ENCODE measurements around the gene HEATR9.

Gene HEATR9

DNA sequence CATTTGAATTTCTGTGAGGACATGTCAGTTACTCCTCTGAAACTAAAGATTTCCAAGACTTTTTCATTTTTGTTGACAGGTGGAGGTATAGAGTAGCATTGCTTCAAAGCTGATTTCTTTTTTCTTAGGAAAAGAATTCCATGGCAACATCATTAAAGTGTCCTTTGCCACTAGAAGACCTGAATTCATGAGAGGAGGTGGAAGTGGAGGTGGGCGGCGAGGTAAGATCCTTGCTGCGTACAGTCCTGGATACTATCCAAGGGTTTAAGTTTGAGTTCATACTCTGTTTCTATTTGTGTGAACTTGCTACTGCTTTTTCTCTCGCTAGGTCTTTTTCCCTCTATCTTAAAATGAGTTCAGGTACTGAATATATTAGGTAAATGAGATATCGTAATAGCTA lies 26.5 kb downstream of the HEATR9 start:
- no peaks in the 10 kb centered on the region for H3K9me3 ChIP-seq (ENCODE audit: insufficient read depth, low read length, severe bottlenecking)
- H3K4me2 ChIP-seq (ENCODE audit: insufficient read depth, low read length), result no peak overlapping the region
- no peaks in the 10 kb centered on the region for H3K27me3 ChIP-seq (ENCODE audit: insufficient read depth, low read length, poor library complexity)
- peaks cover 4% of the 10 kb centered on the region; the same call in 1 of the 2 replicates for H3K79me2 ChIP-seq (ENCODE audit: insufficient read depth, low read length)
- peaks cover 96% of the 10 kb centered on the region for H3K36me3 ChIP-seq (ENCODE audit: insufficient read depth, low read length)
- no peak for ATAC-seq (ENCODE audit: insufficient read depth, low read depth)
- no peaks in the 10 kb centered on the region for H3K4me1 ChIP-seq (ENCODE audit: insufficient read depth, low read length)
- no peak overlapping the region for H3K4me3 ChIP-seq (ENCODE audit: low read depth in 1 of 2, low read length in 2 of 2)
- peaks cover 18% of the 10 kb centered on the region for H4K20me1 ChIP-seq (ENCODE audit: insufficient read depth, low read length)
- H3K27ac ChIP-seq (ENCODE audit: low read length), result no peak overlapping the region
- TF ChIP-seq, protein P1, sequence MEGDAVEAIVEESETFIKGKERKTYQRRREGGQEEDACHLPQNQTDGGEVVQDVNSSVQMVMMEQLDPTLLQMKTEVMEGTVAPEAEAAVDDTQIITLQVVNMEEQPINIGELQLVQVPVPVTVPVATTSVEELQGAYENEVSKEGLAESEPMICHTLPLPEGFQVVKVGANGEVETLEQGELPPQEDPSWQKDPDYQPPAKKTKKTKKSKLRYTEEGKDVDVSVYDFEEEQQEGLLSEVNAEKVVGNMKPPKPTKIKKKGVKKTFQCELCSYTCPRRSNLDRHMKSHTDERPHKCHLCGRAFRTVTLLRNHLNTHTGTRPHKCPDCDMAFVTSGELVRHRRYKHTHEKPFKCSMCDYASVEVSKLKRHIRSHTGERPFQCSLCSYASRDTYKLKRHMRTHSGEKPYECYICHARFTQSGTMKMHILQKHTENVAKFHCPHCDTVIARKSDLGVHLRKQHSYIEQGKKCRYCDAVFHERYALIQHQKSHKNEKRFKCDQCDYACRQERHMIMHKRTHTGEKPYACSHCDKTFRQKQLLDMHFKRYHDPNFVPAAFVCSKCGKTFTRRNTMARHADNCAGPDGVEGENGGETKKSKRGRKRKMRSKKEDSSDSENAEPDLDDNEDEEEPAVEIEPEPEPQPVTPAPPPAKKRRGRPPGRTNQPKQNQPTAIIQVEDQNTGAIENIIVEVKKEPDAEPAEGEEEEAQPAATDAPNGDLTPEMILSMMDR (IDR thresholded peaks at IDR 0.05; ENCODE audit: borderline replicate concordance, extremely low read depth, low read length, poor library complexity, severe bottlenecking), result no peak
- no peak for TF ChIP-seq EZH2 (IDR thresholded peaks at IDR 0.05; ENCODE audit: borderline replicate concordance, low read depth, low read length, severe bottlenecking)
- no peak for DNase-seq
- no peak overlapping the region for H3K9ac ChIP-seq (ENCODE audit: low read depth, low read length)
- H2AFZ ChIP-seq (ENCODE audit: low read depth, low read length), result no peak overlapping the region

GRCh38 chr17:35841505-35841904 lies 27.2 kb downstream of the HEATR9 start:
- H3K4me1 ChIP-seq (ENCODE audit: insufficient read depth, low read length), result no peaks in the 10 kb centered on the region
- H3K4me2 ChIP-seq (ENCODE audit: insufficient read depth, low read length), result no peak overlapping the region
- peaks cover 4% of the 10 kb centered on the region; the same call in 1 of the 2 replicates for H3K79me2 ChIP-seq (ENCODE audit: insufficient read depth, low read length)
- DNase-seq (no peak), ATAC-seq (ENCODE audit: insufficient read depth, low read depth) (no peak)
- no peaks in the 10 kb centered on the region for H3K27me3 ChIP-seq (ENCODE audit: insufficient read depth, low read length, poor library complexity)
- H3K36me3 ChIP-seq (ENCODE audit: insufficient read depth, low read length), result peaks cover 96% of the 10 kb centered on the region
- no peaks in the 10 kb centered on the region for H3K9me3 ChIP-seq (ENCODE audit: insufficient read depth, low read length, severe bottlenecking)
- TF ChIP-seq, protein P1 (IDR thresholded peaks at IDR 0.05; ENCODE audit: borderline replicate concordance, extremely low read depth, low read length, poor library complexity, severe bottlenecking), result no peak
- no peak for TF ChIP-seq EZH2 (IDR thresholded peaks at IDR 0.05; ENCODE audit: borderline replicate concordance, low read depth, low read length, severe bottlenecking)
- H2AFZ ChIP-seq (ENCODE audit: low read depth, low read length), result no peak overlapping the region
- no peak overlapping the region for H3K4me3 ChIP-seq (ENCODE audit: low read depth in 1 of 2, low read length in 2 of 2)
- H3K27ac ChIP-seq (ENCODE audit: low read length), result no peak overlapping the region
- peaks cover 18% of the 10 kb centered on the region for H4K20me1 ChIP-seq (ENCODE audit: insufficient read depth, low read length)
- no peak overlapping the region for H3K9ac ChIP-seq (ENCODE audit: low read depth, low read length)

- TF ChIP-seq, protein P1 (IDR thresholded peaks at IDR 0.05; ENCODE audit: borderline replicate concordance, extremely low read depth, low read length, poor library complexity, severe bottlenecking), result no peak
- TF ChIP-seq EZH2 (IDR thresholded peaks at IDR 0.05; ENCODE audit: borderline replicate concordance, low read depth, low read length, severe bottlenecking), result no peak
- Histone ChIP-seq H3K4me1 (ENCODE audit: insufficient read depth, low read length) (no peaks in the 10 kb centered on the region), H3K4me2 (ENCODE audit: insufficient read depth, low read length) (no peak overlapping the region), H3K79me2 (ENCODE audit: insufficient read depth, low read length) (peaks cover 4% of the 10 kb centered on the region; the same call in 1 of the 2 replicates), H3K9ac (ENCODE audit: low read depth, low read length) (no peak overlapping the region), H3K36me3 (ENCODE audit: insufficient read depth, low read length) (peaks cover 96% of the 10 kb centered on the region), H4K20me1 (ENCODE audit: insufficient read depth, low read length) (peaks cover 18% of the 10 kb centered on the region), H3K4me3 (ENCODE audit: low read depth in 1 of 2, low read length in 2 of 2) (no peak overlapping the region), H2AFZ (ENCODE audit: low read depth, low read length) (no peak overlapping the region), H3K27me3 (ENCODE audit: insufficient read depth, low read length, poor library complexity) (no peaks in the 10 kb centered on the region), H3K9me3 (ENCODE audit: insufficient read depth, low read length, severe bottlenecking) (no peaks in the 10 kb centered on the region), H3K27ac (ENCODE audit: low read length) (no peak overlapping the region)
- ATAC-seq (ENCODE audit: insufficient read depth, low read depth) (no peak), DNase-seq (no peak)
Observed at GRCh38 chr17:35841101-35841500, 27.6 kb downstream of the HEATR9 start.

GRCh38 chr17:35825206-35825605 lies 43.5 kb downstream of the HEATR9 start:
- H4K20me1 ChIP-seq (ENCODE audit: insufficient read depth, low read length), result peaks cover 20% of the 10 kb centered on the region; the same call in 1 of the 2 replicates
- ATAC-seq (ENCODE audit: insufficient read depth, low read depth) (no peak), DNase-seq (no peak)
- H3K4me1 ChIP-seq (ENCODE audit: insufficient read depth, low read length), result no peaks in the 10 kb centered on the region
- H3K36me3 ChIP-seq (ENCODE audit: insufficient read depth, low read length), result peaks cover 92% of the 10 kb centered on the region
- no peak overlapping the region for H3K27ac ChIP-seq (ENCODE audit: low read length)
- no peaks in the 10 kb centered on the region for H3K9me3 ChIP-seq (ENCODE audit: insufficient read depth, low read length, severe bottlenecking)
- TF ChIP-seq EZH2 (IDR thresholded peaks at IDR 0.05; ENCODE audit: borderline replicate concordance, low read depth, low read length, severe bottlenecking), result no peak
- TF ChIP-seq, protein P1 (IDR thresholded peaks at IDR 0.05; ENCODE audit: borderline replicate concordance, extremely low read depth, low read length, poor library complexity, severe bottlenecking), result no peak
- H3K27me3 ChIP-seq (ENCODE audit: insufficient read depth, low read length, poor library complexity), result no peaks in the 10 kb centered on the region
- no peak overlapping the region for H3K4me3 ChIP-seq (ENCODE audit: low read depth in 1 of 2, low read length in 2 of 2)
- H2AFZ ChIP-seq (ENCODE audit: low read depth, low read length), result no peak overlapping the region
- H3K9ac ChIP-seq (ENCODE audit: low read depth, low read length), result no peak overlapping the region
- H3K4me2 ChIP-seq (ENCODE audit: insufficient read depth, low read length), result no peak overlapping the region
- H3K79me2 ChIP-seq (ENCODE audit: insufficient read depth, low read length), result peaks cover 67% of the 10 kb centered on the region

Data from DND-41 (cell line).